HG02943 (cell line): ENCODE measurements around the gene SPTBN1.

Experiments used
- ATAC-seq: cut with Tn5 transposase; IDR thresholded peaks from one replicate; pipeline ENCODE4 v1.9.1; 2021; ENCODE audit warnings: mild to moderate bottlenecking, low read depth, moderate library complexity; ENCODE audit not compliant: unreplicated experiment

SPTBN1 gene

GRCh38 chr2:54584598-54584997 is 128.5 kb downstream of the SPTBN1 start:
- no peak for ATAC-seq

- no peak for ATAC-seq
Measured at GRCh38 chr2:54585136-54585733, 129.1 kb downstream of the SPTBN1 start.

DNA sequence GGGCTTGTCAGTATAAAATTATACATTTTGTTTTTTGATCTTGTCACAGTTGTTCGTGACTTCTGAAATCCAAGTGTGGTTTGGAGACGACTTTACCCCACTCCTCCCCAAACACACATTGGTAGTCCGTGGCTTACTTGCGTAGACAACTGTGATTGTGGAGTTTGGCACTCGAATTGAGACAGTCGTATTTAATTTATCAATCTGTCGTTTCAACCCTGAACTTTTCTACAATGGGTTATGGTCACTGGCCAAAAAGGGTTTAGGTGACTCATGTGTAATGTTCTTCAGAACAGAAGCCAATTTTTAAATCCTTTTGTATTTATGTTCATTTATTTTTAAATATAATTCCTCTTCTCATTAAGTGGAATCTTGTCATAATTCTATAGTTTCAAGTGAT is 129.9 kb downstream of the SPTBN1 start:
- ATAC-seq: no peak

DNA sequence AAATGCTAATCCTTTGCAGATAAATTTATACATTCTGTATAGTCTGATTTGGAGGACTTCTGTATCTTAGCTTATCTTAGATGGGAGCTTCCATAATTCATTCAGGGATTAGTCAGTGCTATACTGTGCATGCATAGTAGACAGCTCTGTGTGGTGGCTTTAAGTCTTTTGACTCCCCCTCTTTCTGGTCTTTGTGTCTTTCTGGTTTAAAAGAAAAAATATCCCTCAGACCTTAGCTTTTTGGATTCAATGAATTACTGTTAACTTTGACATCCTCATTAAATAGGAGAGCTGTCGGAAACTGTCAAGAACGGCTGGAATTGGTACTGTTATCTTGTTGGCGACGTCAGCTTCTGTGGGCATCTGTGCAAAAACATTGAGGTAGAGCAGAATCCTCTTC is 130.4 kb downstream of the SPTBN1 start:
- no peak for ATAC-seq

DNA sequence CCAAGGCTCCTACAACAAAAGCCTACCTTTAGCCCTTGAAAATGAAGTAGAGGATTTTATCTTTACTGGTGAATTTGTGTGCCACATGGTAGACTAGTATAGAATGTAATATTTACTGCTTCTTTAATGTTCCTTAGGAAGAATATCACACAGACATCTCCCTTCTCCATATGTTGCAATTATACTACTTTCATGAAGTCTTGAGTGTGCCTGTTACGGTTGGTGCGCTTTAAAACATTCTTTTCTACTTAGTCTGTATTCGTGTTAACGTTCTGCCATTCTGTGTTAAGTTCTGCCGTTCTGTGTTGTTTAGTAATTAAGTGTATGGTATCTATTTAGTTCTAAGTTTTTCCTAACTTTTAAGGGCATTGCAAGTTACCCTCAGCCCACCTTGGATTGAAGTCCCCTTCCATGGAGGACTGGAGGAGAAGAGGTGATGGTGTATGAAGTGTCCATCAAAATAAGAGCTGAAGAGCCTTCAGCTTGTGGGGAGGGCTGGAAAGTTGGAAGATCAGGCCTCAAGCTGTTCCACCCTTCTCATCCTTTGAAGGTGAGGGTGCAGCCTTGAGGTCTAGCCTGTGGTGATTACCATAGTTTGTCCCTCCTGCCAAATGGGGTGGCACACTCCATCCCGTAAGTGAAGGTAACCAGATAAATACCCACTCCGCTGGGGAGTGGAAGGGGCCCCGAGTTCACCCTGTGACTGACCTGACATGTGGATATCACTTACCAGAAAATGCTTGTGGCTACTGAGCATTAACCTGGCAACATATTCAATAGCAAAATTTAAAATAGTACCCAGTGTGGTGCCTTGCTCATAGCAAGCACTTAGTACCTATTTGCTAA is 131.3 kb downstream of the SPTBN1 start:
- ATAC-seq: no peak

GRCh38 chr2:54588244-54588899 is 132.2 kb downstream of the SPTBN1 start:
- ATAC-seq: no peak

- ATAC-seq: no peak
Measured at GRCh38 chr2:54589038-54589339, 132.9 kb downstream of the SPTBN1 start.

DNA sequence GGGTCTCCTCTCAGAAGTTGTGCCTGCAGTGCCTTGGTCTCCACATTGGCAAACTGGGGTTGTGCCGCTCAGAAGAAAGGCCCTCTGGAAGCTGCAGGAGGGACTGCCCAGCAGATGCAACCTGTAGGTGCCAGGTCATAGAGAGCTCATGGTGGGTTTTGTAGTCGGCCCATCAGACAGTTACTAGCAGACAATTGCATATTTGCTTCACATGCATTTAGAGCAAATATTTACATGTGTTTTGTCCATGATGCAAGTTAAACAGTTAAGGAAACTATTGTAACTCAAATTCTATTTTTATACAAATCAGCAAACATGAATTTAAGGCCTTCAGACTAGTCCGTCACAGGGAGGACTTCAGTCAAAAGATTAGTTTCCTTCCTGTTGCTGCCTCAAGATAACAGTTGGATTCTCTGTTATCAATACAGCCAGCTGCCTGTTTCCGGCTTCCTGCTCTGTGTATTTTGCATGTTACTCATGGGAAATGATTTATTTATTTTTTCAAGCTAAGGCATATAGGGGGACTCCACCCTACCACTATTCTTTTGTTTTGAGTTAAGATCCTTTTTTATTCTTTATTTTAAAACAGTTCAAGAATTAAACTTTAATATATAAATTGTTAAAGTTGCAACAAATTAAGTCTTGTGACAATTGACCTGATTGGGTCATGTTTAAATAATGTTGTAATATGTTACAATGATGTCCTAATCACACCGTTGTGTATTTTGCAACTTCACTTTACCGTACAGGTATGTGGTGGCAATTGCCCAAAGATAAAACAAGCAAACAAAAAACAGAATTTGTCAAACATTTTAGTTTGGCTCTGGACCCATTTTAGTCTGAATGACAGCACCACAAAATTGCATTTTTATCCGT is 133.5 kb downstream of the SPTBN1 start:
- no peak for ATAC-seq

DNA sequence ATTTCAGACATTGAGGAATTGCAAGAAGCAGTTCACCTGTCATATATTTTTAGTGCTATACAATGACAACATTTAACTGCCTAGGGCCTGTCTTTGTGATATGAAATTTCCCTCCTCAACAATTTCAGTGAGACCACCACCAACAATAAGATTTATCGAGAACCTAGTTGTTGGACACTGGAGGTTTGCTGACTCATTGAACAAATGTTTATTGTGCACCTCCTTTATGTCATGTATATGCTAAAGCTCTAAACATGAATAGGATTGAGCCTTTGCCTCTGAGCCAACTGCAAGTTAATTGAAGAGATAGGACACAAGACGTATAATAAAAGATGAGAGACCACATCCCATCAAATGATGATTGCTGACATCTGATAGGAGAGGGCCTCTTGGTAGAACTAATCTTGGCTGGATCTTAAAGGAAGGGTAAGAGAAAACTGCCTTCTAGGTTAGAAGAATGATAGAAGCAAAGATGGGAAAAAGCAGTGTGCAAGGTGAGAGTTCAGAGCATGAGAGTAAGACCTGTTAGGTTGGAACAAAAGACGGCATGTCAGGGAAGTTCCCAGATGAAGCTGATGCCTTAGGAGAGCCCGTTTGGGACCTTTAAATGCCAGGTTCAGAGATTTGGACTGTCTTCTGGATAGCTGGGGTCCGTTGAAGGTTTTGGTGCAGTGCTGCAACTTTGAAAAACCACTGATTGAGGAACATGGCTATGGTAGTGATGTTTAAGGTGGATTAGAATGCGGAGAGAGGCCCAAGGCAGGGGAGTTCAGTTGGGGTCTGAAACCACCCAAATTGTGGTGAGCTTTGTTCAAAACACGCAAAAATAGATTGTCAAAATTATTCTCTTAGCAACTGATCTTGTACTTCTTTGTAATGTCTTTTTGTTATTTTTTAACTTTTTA is 134.3 kb downstream of the SPTBN1 start:
- no peak for ATAC-seq

DNA sequence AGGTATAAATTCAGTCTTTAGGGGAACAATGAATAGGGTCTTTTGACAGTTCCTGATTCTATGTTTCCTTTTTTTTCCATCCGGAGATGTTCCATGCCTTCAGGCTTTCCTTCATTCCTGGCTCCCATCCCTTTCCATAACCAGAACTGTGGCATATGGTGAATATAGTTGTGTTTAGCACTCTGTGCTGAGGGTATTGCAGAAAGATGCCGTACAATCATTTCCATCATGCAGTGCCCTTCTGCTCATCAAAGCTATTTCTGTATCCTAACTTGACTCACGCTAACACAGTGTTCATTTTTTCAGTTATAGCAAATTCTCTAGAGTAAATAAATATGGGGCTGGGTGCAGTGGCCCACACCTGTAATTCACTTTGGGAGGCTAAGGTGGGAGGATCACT is 135.4 kb downstream of the SPTBN1 start:
- ATAC-seq: no peak

- ATAC-seq: no peak
Measured at GRCh38 chr2:54593249-54593648, 137.1 kb downstream of the SPTBN1 start.

DNA sequence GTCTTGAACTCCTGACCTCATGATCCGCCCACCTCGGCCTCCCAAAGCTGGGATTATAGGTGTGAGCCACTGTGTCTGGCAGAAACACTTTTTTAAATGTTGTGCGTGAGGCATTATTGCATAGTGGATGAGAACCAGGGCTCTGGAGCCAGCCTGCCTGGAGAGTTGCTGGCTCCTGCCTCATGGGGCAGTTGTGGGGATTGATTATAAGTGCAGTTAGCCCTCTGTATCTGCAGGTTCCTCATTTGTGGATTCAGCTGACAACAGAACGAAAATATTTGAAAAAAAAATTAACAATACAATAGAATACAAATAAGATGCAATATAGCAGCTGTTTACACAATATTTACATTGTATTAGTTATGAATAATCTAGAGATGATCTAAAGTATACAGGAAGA is 137.9 kb downstream of the SPTBN1 start:
- no peak for ATAC-seq

GRCh38 chr2:54595161-54595803 is 139.2 kb downstream of the SPTBN1 start:
- no peak for ATAC-seq

- no peak for ATAC-seq
Measured at GRCh38 chr2:54595999-54596902, 140.1 kb downstream of the SPTBN1 start.

DNA sequence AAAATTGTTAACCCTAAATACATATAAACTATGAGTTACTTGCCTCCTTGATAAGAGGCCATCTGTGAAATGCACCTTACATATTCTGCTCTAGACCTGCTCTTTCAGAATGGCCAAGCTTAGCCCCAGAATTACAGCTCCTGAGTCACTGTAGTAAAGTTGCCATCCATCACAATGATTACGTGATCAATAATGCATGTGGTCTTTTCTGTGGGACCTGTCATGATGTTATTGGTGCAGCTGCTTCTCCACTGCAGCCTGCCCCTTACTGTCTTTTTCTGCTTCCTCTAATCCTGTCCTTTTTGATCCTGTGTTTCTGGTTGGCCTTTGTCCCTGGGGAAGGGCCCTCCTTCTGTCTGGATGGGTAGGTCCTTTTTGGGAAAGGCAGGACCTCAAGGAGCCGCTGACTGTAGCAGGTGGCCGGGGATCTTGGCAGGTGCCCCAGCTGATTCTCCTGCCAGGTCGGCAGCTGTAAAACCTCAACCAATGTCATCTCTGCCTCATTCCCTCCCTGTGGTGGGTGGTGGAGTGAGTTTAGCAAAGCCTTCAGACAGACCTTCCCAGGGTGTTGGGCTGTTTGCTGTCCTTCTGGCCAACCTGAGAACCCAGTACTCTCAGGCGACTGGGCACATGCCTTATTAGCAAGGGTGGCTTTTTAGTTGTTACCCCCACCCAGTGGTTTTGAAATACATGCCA is 141.2 kb downstream of the SPTBN1 start:
- no peak for ATAC-seq

DNA sequence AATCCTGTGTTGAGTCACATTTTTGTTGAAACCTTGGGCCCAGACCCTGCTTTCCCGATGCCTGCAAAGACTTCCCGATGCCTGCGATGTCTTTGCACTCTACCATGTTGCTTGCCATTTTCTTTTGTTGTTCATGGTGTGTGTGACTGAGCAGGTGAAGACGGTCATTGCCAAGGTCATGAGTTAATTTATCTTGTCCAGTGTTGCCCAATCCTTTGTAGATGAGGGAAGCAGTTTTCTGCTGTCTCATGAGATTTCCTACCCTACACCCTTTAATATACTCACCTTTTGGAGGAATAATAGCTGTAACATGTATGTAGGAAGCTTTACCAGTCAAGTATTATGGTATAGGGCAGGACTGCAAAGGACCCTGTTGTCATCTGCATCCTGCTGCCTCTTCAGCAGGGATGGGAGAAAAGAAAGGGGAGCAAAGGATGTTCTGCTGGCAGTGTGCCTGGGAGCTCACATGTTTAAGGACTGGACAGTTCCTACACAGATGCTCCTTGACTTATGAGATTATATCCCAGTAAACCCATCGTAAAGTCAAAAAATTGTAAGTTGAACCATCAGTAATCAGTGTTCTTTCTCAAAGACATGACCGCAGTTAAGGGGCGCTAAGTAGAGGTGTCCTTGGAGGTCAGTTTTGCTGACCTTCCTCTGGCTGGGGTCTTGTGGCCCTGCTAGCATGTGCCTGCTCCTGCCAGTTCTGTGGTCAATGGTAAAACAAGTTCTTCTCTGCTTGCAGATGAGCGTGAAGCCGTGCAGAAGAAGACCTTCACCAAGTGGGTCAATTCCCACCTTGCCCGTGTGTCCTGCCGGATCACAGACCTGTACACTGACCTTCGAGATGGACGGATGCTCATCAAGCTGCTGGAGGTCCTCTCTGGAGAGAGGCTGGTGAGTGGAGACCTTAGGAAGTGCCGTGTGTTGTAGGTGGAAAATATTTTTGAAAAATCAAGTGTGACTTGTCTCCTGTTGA is 142.5 kb downstream of the SPTBN1 start:
- no peak for ATAC-seq

GRCh38 chr2:54599326-54599710 is 143.2 kb downstream of the SPTBN1 start:
- no peak for ATAC-seq
